AG09319 (cell line): ENCODE results near the gene MCHR2.

ENCODE experiments used
- DNase-seq: peaks from one replicate; pipeline ENCODE4 v3.0.0-alpha.2; 2010; ENCODE audit warnings: low read depth; ENCODE audit errors: extremely low read depth
- CTCF ChIP-seq: IDR thresholded peaks from 2 replicates; pipeline ENCODE4 v1.5.1; 2011; ENCODE audit warnings: low read depth, mild to moderate bottlenecking, inconsistent platforms, low read length, moderate library complexity

Gene MCHR2

GRCh38 chr6:99997141-99997540 lies 3.1 kb upstream of the MCHR2 start:
- DNase-seq = no peak
- TF ChIP-seq CTCF = no peak

- no peak for TF ChIP-seq CTCF
- no peak for DNase-seq
Observed at GRCh38 chr6:99995916-99996315, 1.9 kb upstream of the MCHR2 start.

GRCh38 chr6:99993146-99993532 lies 884 bp downstream of the MCHR2 start:
- TF ChIP-seq CTCF = no peak
- no peak for DNase-seq

- no peak for DNase-seq
- no peak for TF ChIP-seq CTCF
Observed at GRCh38 chr6:99991955-99992354, 2.1 kb downstream of the MCHR2 start.

GRCh38 chr6:99980741-99981140 lies 13.3 kb downstream of the MCHR2 start:
- no peak for TF ChIP-seq CTCF
- DNase-seq = no peak

GRCh38 chr6:99979953-99980352 lies 14.1 kb downstream of the MCHR2 start:
- no peak for TF ChIP-seq CTCF
- DNase-seq = no peak

GRCh38 chr6:99967052-99967451 lies 27.0 kb downstream of the MCHR2 start:
- no peak for DNase-seq
- no peak for TF ChIP-seq CTCF
